ENCODE measurements around the gene TRIM74.
"Not testable (repeated sequence)": the region's sequence is repeated elsewhere in the genome, so short reads cannot be mapped to it uniquely, and the experiment has no call there.

The TRIM74 gene

DNA sequence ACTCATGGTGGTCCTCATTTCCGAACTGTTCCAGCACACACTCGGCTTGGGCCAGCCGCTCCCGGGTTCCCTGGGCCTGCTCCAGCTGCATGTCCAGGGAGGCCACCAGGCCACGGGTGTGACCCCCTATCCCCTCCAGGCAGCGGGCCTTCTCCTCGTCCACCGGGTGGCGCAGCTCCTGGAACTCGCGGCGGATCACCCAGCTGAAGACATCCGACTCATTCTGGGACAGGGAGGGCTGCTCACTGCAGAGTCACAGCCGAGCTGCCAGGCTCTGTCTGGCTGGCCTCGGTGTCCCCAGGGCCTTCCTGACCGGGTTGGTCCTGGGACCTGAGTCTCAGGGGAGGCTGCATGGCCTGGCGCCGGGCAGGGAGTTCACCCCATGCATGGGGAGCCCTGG lies 9.2 kb downstream of the TRIM74 start:
- DNase-seq (ENCODE audit: low read depth in 4 of 4, low spot score in 1 of 4): not testable (repeated sequence)

DNA sequence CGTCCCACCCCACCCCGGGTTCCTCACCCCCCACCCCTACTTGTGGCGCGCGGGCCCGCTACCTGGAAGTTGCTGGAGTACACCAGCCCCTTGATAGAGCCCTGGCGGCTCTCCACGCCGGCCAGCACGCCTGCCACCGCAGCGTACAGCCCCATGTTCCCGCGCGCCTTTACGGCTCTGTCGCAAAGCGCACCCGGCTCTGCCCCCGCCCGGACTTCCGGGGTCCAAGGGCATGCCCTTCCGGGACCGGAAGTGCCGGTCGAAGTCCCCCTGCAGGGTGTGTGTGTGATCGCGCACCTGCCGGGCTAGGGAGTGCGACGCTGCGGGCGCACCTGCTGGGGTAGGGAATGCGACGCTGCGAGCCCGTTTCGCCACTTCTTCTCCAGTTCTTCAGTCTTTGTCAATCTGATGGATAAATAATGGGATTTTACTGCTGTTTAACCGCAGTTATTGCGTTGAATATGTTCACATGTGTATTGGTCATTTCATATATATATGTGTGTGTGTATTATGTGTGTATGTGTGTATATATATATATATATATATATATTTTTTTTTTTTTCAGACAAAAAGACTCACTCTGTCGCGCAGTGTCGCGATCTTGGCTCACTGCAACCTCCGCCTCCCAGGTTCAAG lies 14.6 kb downstream of the TRIM74 start:
- DNase-seq (ENCODE audit: low read depth in 4 of 4, low spot score in 1 of 4): not testable (repeated sequence)

DNA sequence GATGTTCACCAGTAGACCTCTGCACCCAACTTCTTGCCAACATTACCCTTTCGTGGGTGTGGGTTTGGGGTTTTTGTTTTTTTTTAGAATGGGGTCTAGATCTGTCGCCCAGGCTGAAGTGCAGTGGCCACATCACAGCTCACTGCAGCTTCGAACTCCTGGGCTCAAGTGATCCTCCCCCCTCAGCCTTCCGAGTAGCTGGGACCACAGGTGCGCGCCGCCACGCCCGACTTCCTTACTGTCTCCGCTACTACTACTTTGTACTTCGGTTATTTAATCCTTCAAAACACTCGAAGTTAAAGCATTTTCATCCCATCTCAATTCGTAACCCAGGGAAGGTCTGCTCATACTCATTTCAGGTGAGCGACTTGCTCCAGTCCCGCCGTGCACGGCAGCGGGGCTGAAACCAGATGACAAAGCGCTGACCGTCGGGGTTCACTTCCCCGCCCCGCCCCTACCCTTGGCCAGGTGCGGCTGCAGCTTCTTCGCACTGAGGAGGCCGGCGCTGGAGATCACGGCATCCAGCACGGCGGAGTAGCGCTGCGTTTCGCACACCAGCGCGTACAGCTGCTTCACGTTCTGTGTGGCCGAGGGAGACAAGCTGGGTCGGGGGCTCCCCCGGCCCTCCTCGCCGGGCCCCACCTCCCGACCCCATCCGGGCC lies 15.2 kb downstream of the TRIM74 start:
- DNase-seq (ENCODE audit: low read depth in 4 of 4, low spot score in 1 of 4): not testable (repeated sequence)

DNA sequence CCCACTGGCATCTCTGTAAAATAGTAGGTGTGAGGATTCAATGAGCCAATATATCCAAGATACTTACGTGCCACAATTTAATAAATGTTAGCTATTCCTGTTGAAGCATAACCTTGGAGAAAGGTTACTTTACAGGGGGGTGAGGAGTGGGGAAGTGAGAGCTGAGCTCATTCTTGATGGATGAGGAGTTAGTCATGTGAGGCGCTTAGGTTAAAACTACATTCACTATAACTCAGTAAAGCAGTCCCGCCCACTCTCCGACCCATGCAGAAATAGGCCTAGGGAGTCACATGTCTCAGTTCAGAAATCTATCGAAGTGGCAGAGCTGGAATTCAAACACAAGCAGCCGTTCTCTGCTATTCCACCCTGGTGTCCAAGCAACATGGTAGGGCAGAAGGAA lies 18.8 kb downstream of the TRIM74 start:
- not testable (repeated sequence) for DNase-seq (ENCODE audit: low read depth in 4 of 4, low spot score in 1 of 4)

DNA sequence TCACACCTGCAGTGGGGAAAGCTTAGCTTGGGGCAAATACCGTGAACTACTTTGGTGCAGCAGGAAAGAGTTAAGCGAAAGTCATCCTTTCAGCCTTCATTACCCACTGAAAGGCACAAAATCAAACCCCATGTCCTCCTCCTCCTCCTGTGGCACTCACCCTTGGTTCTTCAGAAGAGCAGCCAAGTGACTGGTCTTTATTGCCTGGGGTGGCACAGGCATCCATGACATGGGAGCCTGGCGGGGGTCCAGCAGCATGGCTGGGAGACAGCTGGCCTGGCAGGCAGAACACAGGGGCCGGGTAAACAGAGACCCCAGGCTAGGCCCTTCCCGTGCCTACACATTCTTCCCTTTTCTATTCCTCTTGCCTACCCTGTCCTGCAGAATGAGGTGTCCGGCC lies 19.6 kb downstream of the TRIM74 start:
- DNase-seq (ENCODE audit: low read depth in 4 of 4, low spot score in 1 of 4): not testable (repeated sequence)

DNA sequence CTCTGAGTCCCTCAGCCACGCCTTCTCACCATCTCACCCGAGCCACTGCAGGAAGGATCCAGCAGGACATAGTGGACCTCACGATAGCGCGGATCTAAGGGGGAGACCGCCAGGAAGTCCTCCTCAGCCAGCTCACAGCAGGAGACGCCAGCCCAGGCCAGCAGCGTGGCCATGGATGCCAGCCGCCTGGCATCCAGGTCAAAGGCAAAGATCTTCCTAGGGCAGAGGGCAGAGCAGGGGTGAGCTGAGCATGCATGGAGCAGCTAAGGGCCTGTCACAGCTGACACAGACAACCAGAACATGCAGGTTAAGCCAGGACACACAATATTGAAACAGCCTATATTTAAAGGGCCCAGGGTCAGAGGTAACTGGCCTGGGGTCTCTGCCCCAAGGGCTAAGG lies 20.0 kb downstream of the TRIM74 start:
- DNase-seq (ENCODE audit: low read depth in 4 of 4, low spot score in 1 of 4): not testable (repeated sequence)

DNA sequence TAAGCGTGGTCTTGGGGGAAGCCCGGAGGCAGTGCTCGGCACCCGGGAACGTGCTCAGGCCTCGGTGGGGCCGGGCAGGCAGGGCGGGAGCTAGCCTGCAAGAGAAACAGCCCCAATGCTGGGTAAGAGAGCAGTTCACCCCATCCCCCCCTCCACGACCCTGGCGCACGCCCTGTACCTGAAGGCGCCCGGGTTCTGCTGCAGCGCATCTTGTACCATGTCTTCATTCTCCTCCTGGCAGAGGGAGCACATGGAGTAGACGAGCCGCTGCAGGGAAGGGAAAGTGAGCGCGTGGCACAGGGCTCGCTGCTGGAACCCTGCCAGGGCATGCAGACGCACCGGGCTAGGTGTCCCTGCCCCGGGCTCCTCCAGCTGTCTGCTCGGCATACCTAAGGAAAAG lies 20.6 kb downstream of the TRIM74 start:
- DNase-seq (ENCODE audit: low read depth in 4 of 4, low spot score in 1 of 4): not testable (repeated sequence)

DNA sequence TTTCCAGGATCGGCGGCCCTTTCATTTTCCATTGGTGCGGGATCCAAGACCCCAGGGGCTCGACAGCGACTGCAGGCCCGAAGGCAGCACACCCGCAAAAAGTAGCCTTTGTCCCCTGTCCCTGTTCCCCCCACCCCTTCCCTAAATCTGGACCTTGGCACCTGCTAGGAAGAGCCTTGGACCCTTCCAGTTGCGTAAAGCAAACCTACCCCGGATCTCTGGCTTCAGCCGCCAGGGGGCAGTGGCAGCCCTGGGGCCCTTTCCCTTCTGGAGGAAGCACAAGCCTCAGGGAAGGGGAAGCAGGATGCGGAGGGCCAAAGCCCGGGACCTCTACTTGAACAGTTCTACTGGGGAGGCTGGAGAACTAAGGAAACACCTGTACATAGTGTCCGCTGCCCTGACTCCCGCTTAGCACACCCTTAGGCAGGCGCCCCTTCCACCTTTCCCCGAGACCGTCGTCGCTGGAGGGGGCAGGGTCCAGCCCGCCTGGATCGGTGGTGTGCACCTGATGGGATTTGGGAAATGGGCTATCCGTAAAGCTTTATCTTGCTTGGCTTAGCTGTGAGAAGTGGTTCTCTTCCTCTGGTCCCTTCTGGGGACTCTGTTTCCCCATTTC lies 23.0 kb downstream of the TRIM74 start:
- DNase-seq (ENCODE audit: low read depth in 4 of 4, low spot score in 1 of 4): not testable (repeated sequence)

DNA sequence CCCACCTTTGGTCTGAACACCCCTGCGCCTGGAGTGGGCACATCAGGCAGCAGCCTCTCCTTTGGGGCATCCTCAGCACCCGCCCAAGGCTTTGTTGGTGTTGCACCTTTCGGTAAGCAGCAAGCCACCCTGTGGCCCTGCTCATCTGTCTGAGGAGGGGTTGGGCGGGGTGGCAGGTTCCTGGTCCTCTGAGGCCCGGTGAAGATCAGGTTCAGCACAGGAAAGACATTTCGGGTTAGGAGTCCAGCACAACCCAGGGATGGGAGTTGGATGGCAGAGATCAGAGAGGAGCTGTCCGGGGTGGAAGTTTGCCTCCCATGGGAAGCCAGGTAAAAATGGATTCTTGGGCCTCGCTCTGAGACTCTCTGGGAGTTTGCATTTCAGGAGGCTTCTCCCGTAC lies 23.7 kb downstream of the TRIM74 start:
- DNase-seq (ENCODE audit: low read depth in 4 of 4, low spot score in 1 of 4): not testable (repeated sequence)

DNA sequence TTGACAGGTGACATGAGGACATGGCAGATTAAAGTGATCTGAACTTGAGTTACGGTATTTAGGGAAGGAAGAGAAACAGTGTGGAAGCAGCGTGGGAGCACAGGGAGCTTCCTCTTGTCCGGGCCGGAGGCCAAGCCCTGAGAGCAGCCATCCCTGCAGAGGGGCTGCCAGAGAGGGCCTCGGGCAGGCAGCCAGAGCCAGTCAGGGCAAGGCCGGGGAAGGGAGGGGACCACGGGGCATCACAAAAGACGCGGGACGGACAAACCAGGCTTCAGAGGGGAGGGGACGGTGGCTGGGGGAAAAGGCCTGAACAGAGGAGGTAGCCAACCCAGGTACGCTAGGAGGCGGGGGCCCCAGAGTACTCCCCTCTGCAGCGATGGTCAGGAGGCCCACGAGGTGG lies 24.3 kb downstream of the TRIM74 start:
- DNase-seq (ENCODE audit: low read depth in 4 of 4, low spot score in 1 of 4): not testable (repeated sequence)

DNA sequence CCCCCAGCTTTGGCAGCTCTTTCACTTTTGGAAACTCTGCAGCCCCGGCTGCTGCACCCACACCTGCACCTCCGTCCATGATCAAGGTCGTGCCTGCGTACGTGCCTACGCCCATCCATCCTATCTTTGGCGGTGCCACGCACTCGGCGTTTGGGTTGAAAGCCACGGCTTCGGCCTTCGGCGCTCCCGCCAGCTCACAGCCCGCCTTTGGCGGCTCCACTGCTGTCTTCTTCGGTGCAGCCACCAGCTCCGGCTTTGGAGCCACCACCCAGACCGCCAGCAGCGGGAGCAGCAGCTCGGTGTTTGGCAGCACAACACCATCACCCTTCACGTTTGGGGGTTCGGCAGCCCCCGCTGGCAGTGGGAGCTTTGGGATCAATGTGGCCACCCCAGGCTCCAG lies 26.3 kb downstream of the TRIM74 start:
- DNase-seq (ENCODE audit: low read depth in 4 of 4, low spot score in 1 of 4): not testable (repeated sequence)

DNA sequence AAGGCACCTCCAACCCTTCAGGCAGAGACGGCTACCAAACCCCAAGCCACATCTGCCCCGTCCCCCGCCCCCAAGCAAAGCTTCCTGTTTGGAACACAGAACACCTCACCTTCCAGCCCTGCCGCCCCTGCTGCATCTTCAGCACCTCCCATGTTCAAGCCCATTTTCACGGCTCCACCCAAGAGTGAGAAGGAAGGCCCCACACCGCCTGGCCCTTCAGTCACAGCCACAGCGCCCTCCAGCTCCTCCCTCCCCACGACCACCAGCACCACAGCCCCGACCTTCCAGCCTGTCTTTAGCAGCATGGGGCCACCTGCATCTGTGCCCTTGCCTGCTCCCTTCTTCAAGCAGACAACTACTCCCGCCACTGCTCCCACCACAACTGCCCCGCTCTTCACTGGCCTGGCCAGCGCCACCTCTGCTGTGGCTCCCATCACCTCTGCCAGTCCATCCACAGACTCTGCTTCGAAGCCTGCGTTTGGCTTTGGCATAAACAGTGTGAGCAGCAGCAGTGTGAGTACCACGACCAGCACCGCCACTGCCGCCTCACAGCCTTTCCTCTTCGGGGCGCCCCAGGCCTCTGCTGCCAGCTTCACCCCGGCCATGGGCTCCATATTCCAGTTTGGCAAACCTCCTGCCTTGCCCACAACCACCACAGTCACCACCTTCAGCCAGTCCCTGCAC lies 27.1 kb downstream of the TRIM74 start:
- DNase-seq (ENCODE audit: low read depth in 4 of 4, low spot score in 1 of 4): not testable (repeated sequence)

DNA sequence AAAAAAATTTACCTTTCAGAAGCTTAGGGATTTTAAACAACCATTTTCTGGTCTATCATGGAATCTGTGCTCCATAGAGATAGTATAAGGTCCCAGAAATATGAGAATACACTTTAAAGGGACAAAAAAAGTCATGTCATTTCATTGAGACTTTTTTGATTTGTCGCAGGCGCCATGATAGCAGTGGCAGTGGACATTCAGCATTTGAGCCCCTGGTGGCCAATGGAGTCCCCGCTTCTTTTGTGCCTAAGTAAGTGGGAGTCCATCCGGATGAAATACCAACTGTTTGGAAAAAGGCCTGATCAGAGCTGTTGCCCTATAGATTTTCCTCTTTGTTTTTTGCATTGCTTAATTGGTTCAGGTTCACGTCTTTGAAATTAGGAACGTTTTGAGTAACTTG lies 41.0 kb downstream of the TRIM74 start:
- not testable (repeated sequence) for DNase-seq (ENCODE audit: low read depth in 4 of 4, low spot score in 1 of 4)

DNA sequence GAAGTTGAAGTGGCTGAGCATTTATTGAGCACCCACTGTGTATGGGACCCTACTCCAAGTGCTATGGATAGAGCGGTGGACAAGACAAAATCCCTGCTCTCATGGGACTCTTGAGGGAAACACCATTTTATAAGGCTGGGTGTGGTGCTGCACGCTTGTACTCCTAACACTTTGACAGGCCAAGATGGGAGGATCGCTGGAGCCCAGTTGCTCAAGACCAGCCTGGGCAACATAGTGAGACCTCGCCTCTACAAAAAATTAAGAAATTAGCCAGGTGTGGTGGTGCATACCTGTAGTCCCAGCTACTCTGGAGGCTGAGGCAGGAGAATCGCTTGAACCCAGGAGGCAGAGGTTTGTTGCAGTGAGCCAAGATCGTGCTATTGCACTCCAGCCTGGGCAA lies 41.5 kb downstream of the TRIM74 start:
- DNase-seq (ENCODE audit: low read depth in 4 of 4, low spot score in 1 of 4): not testable (repeated sequence)

DNA sequence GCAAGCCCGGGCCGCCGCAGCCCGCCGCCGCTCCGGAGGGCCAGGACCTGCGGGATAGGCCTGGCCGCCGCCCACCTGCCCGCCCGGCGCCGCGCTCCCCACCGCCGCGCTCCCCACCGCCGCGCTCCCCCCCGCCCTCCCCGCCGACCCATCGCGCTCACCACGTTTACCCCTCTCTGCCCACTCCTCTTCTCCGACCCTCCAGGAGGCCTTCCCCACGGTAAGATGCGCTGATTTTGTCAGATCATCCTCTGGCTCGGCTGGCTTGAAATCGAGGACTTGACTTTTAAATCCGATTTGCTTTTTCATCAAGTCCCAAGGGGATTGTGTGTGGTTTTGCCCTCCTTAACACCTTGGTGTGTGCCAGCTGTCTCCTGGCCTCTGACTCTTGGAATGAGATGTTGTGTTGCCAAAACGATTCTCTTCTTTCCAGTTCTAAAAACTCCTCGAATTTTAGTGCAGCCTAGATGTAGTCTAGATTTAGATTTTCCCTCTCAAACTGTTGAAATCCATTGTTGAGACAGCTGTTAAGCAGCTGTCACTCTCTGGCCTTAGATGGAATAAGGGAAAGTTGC lies 43.6 kb downstream of the TRIM74 start:
- DNase-seq (ENCODE audit: low read depth in 4 of 4, low spot score in 1 of 4): no peak

DNA sequence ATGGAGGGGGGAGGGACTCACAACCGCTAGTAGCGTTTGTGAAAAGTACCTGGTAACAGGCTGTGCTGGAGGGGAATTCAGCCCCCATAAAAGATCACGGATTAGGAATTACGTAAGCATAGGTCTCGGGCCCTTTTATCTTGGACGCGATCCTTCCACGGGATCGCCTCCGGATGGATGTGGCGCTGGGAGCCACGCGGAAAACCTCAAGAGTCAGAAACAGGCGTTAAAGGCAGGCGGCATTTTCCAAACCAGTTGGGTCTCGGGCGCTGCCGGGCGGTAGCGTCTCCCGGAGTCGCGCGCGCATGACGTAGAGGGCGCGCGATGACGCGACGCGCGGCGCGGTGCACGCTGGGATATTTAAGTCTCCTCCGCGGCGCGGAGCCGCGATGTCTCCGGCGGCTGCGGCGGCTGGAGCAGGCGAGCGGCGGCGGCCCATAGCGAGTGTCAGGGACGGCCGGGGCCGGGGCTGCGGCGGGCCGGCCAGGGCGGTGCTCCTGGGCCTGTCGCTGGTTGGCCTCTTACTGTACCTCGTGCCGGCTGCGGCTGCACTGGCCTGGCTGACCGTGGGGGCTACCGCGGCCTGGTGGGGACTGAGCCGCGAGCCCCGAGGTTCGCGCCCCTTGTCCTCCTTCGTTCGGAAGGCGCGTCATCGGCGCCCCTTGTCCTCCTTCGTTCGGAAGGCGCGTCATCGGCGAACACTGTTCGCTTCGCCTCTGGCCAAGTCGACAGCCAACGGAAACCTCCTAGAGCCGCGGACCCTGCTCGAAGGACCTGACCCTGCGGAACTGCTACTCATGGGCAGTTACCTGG lies 44.3 kb downstream of the TRIM74 start, which contains the start of gene POM121:
Gene POM121 (plus strand): TSS at position 363 of the 813 bp plus-strand sequence. CDS start 27 bp downstream, at position 390.
- DNase-seq (ENCODE audit: low read depth in 4 of 4, low spot score in 1 of 4): peak; percentile 46 to 70 (median 70)

DNA sequence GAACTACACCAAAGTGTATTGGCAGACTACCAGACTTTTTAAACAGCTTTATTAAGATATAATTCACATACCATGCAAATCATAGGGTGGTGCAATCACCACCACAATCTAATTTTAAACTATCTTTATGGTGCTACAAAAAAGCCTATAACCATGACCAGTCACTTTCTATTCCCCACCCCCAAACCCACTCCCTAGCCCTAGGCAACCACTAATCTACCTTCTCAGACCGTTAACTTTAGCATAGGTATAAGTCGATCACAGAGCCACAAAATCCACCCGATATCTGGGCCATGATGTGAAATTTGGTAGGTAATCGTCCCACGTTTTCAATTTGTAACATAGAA lies 44.9 kb downstream of the TRIM74 start:
- no peak for DNase-seq (ENCODE audit: low read depth in 4 of 4, low spot score in 1 of 4)

DNA sequence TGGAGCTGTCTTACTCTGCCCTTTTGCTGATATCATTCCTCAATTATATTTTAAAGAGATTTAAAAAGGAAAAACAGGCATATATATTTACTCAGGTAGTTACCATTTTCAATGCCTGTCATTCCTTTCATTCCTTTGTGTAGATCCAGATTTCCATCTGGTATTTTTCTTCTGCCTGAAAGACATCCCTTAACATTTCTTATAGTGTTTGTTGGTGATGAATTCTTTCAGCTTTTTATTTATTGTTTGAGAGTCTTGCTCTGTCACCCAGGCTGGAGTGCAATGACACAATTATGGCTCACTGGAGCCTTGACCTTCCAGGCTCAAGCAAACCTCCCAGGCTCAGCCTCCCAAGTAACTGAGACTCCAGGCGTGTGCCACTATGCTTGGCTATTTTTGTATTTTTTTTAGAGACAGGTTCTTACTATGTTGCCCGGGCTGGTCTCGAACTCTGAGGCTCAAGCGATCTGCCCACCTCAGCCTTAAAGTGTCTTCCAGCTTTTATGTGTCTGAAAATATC lies 50.0 kb downstream of the TRIM74 start:
- no peak for DNase-seq (ENCODE audit: low read depth in 4 of 4, low spot score in 1 of 4)

DNA sequence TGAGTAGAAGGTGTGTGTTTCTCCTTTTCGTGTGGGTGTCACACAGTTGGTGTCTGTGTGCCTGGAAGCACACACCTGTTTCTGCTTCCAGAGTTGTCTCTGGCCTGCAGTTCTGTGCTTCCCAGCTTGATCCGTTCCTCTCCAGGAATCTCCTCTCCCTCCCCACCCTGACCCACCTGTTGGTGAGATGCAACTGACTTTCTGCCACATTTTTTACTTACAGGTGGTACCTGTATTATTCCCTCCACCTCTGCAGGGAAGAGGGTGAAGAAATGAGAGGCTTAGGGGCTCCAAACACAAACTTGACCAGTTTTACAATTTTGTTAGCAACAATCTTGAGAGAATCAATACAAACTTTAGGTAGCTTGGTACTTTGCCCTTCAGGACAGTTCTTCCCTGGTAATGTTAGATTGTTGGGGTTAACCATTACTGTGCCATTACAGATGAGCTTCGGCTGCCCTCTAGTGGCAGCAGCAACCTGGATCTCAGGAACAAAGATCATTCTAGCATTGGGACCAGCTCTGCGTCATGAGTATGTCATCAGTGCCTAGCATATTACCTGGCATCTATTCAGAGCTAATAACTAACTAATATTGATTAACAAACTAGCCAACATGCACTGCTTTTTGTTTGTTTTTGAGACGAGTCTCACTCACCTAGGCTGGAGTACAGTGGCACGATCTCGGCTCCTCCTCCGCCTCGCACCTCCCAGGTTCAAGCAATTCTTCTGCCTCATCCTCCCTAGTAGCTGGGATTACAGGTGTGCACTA lies 54.3 kb downstream of the TRIM74 start:
- DNase-seq (ENCODE audit: low read depth in 4 of 4, low spot score in 1 of 4): peak in 3 of 4 experiments; percentile 11 to 28 (median 19)

DNA sequence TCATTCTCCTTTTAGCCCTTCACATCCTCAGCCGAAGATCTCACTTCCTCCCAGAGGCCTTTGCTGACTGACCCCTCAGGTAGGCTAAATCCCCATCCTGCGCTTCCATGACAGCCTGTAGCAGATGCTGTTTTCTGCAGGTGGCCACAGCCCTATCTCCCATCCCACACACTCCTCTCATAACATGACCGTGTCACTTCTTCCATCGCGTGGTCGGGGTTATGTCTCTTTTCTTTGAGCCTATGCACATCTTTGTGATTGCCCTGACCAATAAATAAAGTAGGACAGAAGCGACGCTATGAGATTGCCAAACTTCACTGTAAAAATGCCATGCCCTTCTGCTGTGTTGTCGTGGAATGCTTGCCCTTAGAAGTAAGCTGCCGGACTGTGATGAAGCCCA lies 55.5 kb downstream of the TRIM74 start:
- not testable (repeated sequence) for DNase-seq (ENCODE audit: low read depth in 4 of 4, low spot score in 1 of 4)

Measured in stimulated activated CD4-positive, alpha-beta T cell treated with anti-CD3 and anti-CD28 coated beads, Interleukin-1b, Interleukin-23, amount 100 ng/mL, for 24 hours (primary cell).